GM21515 (cell line): ENCODE data around the gene ZBTB48.
"Not testable (repeated sequence)": the region's sequence is repeated elsewhere in the genome, so short reads cannot be mapped to it uniquely, and the experiment has no call there.

Experiments used
- ATAC-seq: cut with Tn5 transposase; IDR thresholded peaks from one replicate; pipeline ENCODE4 v1.9.1; 2021; ENCODE audit not compliant: unreplicated experiment

ZBTB48 gene

DNA sequence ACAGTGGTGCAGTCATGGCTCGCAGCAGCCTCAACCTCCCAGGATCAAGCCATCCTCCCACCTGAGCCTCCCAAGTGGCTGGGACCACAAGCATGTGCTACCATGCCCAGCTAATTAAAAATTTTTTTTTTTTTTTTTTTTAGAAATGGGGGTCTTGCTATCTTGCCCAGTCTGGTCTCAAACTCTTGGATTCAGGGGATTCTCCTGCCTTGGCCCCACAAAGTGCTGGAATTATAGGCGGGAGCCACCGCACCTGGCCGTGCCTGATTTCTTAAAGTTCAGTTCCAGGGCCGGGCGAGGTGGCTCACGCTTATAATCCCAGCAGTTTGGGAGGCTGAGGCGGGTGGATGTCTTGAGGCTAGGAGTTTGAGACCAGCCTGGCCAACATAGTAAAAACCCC lies 51.3 kb downstream of the ZBTB48 start:
- ATAC-seq, result no peak

- no peak for ATAC-seq
These were observed 53.1 kb downstream of the ZBTB48 start for GRCh38 chr1:6632588-6633514.

GRCh38 chr1:6634371-6635052 lies 54.7 kb downstream of the ZBTB48 start:
- no peak for ATAC-seq

DNA sequence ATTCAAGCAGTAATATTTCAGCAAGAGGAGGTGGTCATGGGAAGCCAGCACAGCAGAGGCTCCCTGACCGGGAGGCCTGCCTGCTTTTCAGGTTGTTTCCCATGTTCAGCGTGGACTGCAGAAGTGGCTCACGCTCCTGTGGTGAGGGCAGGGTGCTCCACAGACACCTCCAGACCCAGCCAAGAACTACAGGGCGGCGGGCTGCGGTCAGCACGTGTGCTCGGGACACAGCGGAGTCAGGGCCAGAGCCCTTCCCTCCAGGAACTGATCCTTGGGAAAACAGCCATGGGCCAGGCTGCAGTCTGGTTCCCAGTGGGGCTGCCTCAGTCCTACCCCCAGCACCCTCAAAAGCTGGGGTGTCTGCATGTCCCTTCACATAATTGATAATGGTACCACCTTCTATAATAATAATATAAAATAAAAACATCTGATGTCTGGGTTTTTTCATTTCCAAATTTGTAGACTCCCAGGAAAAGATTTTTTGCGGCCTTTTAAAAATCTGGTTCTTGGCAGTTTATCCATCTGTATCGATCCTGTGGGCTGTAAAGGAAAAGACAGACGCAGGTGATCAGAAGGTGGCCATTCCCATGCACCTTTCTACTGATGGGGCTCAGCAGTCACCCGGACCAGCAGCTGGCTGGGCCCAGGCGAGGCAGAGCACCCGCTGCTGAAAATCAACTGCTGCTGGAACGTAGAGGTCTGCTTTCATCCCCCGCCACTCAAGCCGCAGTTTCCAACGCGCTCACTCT lies 55.5 kb downstream of the ZBTB48 start:
- no peak for ATAC-seq

GRCh38 chr1:6635910-6636760 lies 56.3 kb downstream of the ZBTB48 start:
- no peak for ATAC-seq

DNA sequence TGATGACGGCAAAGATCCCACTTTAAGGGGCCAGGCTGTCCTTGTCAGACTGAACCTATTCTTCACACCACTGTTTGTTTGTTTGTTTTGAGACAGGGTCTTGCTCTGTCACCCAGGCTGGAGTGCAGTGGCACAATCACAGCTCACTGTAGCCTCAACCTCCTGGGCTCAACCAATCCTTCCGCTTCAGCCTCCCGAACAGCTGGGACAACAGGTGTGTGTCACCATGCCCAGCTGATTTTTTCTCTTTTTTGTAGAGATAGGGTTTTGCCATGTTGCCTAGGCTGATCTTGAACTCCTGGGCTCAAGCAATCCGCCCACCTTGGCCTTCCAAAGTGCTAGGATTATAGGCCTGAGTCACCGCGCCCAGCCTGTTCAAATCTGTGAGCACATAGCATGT lies 57.0 kb downstream of the ZBTB48 start:
- not testable (repeated sequence) for ATAC-seq

DNA sequence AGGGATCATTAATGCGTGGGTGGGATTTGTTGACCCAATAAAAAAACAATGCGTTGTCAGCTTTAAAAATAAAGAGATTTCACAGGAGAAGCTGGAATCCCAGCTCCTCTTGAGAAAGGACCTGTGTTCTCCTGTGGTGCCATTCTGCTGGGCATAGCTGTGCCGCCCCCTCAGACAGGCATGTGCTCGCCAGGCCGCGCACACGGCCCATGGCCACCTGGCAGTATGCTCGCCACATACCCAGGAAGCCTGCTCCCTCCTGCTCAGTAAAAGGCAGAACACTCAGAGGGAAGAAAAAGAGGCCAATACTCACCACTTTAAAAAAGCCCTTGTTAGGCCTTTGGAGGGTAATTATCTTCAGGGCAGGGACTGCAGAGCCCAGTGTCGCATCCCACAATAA lies 58.0 kb downstream of the ZBTB48 start:
- ATAC-seq, result no peak

DNA sequence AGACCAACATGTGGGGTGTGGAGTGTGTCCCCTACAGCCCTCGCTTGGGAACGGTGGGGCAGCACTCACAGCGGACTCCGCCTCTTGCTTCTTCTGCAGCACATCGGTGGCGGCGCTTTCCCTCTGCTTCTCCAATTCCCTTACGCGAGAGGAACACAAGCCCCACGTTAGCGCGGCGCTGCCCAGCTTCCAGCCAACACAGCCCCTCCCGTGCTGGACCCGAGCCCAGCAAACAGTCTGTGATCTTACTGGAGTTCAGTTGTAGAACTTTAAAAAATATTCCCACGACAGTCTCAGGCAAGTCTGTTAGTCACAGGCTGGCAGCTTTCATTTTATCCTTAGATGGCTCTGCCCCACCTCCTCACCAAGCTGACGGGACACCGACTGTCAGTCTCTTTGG lies 58.4 kb downstream of the ZBTB48 start:
- no peak for ATAC-seq
